ENCODE data around the gene TNS2. TPM values are rescaled to one million over a fixed set of nuclear protein-coding genes. Genes with fewer than 3 reads are reported as not detected.

TNS2 gene
- total RNA-seq, 1 experiment from 2014 or later: 3.4 TPM

GRCh38 chr12:53101266-53101665 is 51.4 kb downstream of the TNS2 start:
- intact Hi-C loops (cut with micrococcal nuclease; ENCODE audit: unreplicated experiment): no loop called here
- H3K4me3 ChIP-seq (ENCODE audit: low read depth, low read length, poor library complexity, severe bottlenecking): no peak overlapping the region
- peaks cover 23% of the 10 kb centered on the region for H3K4me1 ChIP-seq (ENCODE audit: insufficient read depth, low read length, poor library complexity, severe bottlenecking)
- ChIA-PET POLR2A (ENCODE audit: low non-redundant PET) (no interaction called here), CTCF (no interaction called here)
- TF ChIP-seq EZH2 (IDR thresholded peaks at IDR 0.05; ENCODE audit: borderline replicate concordance, low read depth, low read length, poor library complexity, severe bottlenecking) (no peak), CTCF (conservative IDR thresholded peaks at IDR 0.05; ENCODE audit: low read depth, low read length) (no peak)
- H3K27me3 ChIP-seq (replicated peaks; ENCODE audit: insufficient read depth, low read depth, low read length, poor library complexity): no peaks in the 10 kb centered on the region
- no peaks in the 10 kb centered on the region for H3K36me3 ChIP-seq (ENCODE audit: insufficient read depth, low read length, poor library complexity, severe bottlenecking)
- no peak overlapping the region for H3K27ac ChIP-seq (ENCODE audit: low read depth, low read length, poor library complexity, severe bottlenecking)
- no TSS peak for BruUV-seq (replicated peaks)
- no peaks in the 10 kb centered on the region for H3K9me3 ChIP-seq (ENCODE audit: low read depth, low read length, poor library complexity, severe bottlenecking)
- DNase-seq (ENCODE audit: low spot score): no peak

GRCh38 chr12:53101931-53102781 is 52.3 kb downstream of the TNS2 start:
- TF ChIP-seq EZH2 (IDR thresholded peaks at IDR 0.05; ENCODE audit: borderline replicate concordance, low read depth, low read length, poor library complexity, severe bottlenecking): no peak
- no peak for TF ChIP-seq CTCF (conservative IDR thresholded peaks at IDR 0.05; ENCODE audit: low read depth, low read length)
- Histone ChIP-seq H3K4me1 (ENCODE audit: insufficient read depth, low read length, poor library complexity, severe bottlenecking) (peaks cover 19% of the 10 kb centered on the region), H3K27ac (ENCODE audit: low read depth, low read length, poor library complexity, severe bottlenecking) (no peak overlapping the region), H3K27me3 (replicated peaks; ENCODE audit: insufficient read depth, low read depth, low read length, poor library complexity) (no peaks in the 10 kb centered on the region), H3K36me3 (ENCODE audit: insufficient read depth, low read length, poor library complexity, severe bottlenecking) (no peaks in the 10 kb centered on the region), H3K9me3 (ENCODE audit: low read depth, low read length, poor library complexity, severe bottlenecking) (no peaks in the 10 kb centered on the region), H3K4me3 (ENCODE audit: low read depth, low read length, poor library complexity, severe bottlenecking) (no peak overlapping the region)
- no peak for DNase-seq (ENCODE audit: low spot score)
- intact Hi-C loops (cut with micrococcal nuclease; ENCODE audit: unreplicated experiment): no loop called here
- ChIA-PET POLR2A (ENCODE audit: low non-redundant PET) (no interaction called here), CTCF (interaction anchor here (0.5 to 1.3 kb wide), 4 partner anchors 23 to 75 kb away, joined by 3 to 5 read pairs (median 3); partner anchors contain the start of gene SPRYD3)
- no TSS peak for BruUV-seq (replicated peaks)

- ChIA-PET CTCF (interaction anchor here (0.5 to 1.3 kb wide), 4 partner anchors 24 to 388 kb away, joined by 3 to 5 read pairs (median 3); partner anchors contain the start of gene SPRYD3), POLR2A (ENCODE audit: low non-redundant PET) (no interaction called here)
- no peak for TF ChIP-seq EZH2 (IDR thresholded peaks at IDR 0.05; ENCODE audit: borderline replicate concordance, low read depth, low read length, poor library complexity, severe bottlenecking)
- no peak for TF ChIP-seq CTCF (conservative IDR thresholded peaks at IDR 0.05; ENCODE audit: low read depth, low read length)
- H3K27me3 ChIP-seq (replicated peaks; ENCODE audit: insufficient read depth, low read depth, low read length, poor library complexity): no peaks in the 10 kb centered on the region
- H3K4me3 ChIP-seq (ENCODE audit: low read depth, low read length, poor library complexity, severe bottlenecking): no peak within 1 kb of the TSS
- BruUV-seq (replicated peaks): no TSS peak
- intact Hi-C loops (cut with micrococcal nuclease; ENCODE audit: unreplicated experiment): no loop called here
- H3K27ac ChIP-seq (ENCODE audit: low read depth, low read length, poor library complexity, severe bottlenecking): no peak within 1 kb of the TSS
- no peak for DNase-seq (ENCODE audit: low spot score)
- peaks cover 12% of the 10 kb centered on the region for H3K4me1 ChIP-seq (ENCODE audit: insufficient read depth, low read length, poor library complexity, severe bottlenecking)
- no peaks in the 10 kb centered on the region for H3K36me3 ChIP-seq (ENCODE audit: insufficient read depth, low read length, poor library complexity, severe bottlenecking)
- no peaks in the 10 kb centered on the region for H3K9me3 ChIP-seq (ENCODE audit: low read depth, low read length, poor library complexity, severe bottlenecking)
These were observed 53.3 kb downstream of the TNS2 start, which contains the start of gene SOAT2 for GRCh38 chr12:53102883-53103807. Gene SOAT2, plus strand, starts transcription at chr12:53103486. Its CDS starts 92 bp downstream, at chr12:53103578.

Data from A673 (cell line).